ENCODE data around the gene CCN6.

GRCh38 chr6:112043032-112044007 is 10.6 kb upstream of the CCN6 start:
- TF ChIP-seq POLR2AphosphoS5 (IDR thresholded peaks at IDR 0.05) (peak; percentile 71 to 91 (median 87)), CTCF (IDR thresholded peaks at IDR 0.05 in 8 of 11, conservative IDR thresholded peaks at IDR 0.05 in 3 of 11) (peak; percentile 88 to 99 (median 95))

Measured in spleen (tissue), 7 donors.